ENCODE results near the gene TSPY3.
"Not testable (repeated sequence)": the region's sequence is repeated elsewhere in the genome, so short reads cannot be mapped to it uniquely, and the experiment has no call there.

The TSPY3 gene

GRCh38 chrY:9398121-9398520 is at the start of gene TSPY3:
TSS of gene TSPY3 (plus strand) at chrY:9398421. CDS start at chrY:9398467, 46 bp downstream.
- DNase-seq; H3K27me3 Mint-ChIP-seq; H3K9me3 Mint-ChIP-seq; H3K27ac Mint-ChIP-seq; ATAC-seq (replicated peaks); H3K4me1 Mint-ChIP-seq; H3K36me3 Mint-ChIP-seq; H3K4me3 Mint-ChIP-seq: not testable (repeated sequence)

GRCh38 chrY:9357497-9357896 is 40.7 kb upstream of the TSPY3 start, which contains the start of gene TSPY8:
TSS of gene TSPY8 (plus strand) at chrY:9357797. CDS start at chrY:9357843, 46 bp downstream.
- not testable (repeated sequence) for H3K4me3 Mint-ChIP-seq; H3K27me3 Mint-ChIP-seq; H3K36me3 Mint-ChIP-seq; ATAC-seq (replicated peaks); H3K27ac Mint-ChIP-seq; DNase-seq; H3K9me3 Mint-ChIP-seq; H3K4me1 Mint-ChIP-seq

GRCh38 chrY:9396527-9396926 is 1.7 kb upstream of the TSPY3 start:
- ATAC-seq (replicated peaks); H3K4me3 Mint-ChIP-seq; DNase-seq; H3K4me1 Mint-ChIP-seq; H3K9me3 Mint-ChIP-seq; H3K27me3 Mint-ChIP-seq; H3K36me3 Mint-ChIP-seq; H3K27ac Mint-ChIP-seq: not testable (repeated sequence)
